NCI-H1436 (cell line): ENCODE data around the gene IL1R2.

Source experiments
- DNase-seq: peaks from one replicate; lab custom pipeline; 2025; lab: John Stamatoyannopoulos, UW

Gene IL1R2

GRCh38 chr2:102022884-102023539 is 31.3 kb downstream of the IL1R2 start:
- no peak for DNase-seq

GRCh38 chr2:102024410-102024809 is 32.6 kb downstream of the IL1R2 start:
- no peak for DNase-seq

GRCh38 chr2:102025016-102025501 is 33.3 kb downstream of the IL1R2 start:
- no peak for DNase-seq

GRCh38 chr2:102025583-102026267 is 34.0 kb downstream of the IL1R2 start:
- DNase-seq = no peak

GRCh38 chr2:102027036-102027980 is 35.5 kb downstream of the IL1R2 start:
- DNase-seq = no peak

GRCh38 chr2:102028470-102028869 is 36.7 kb downstream of the IL1R2 start:
- no peak for DNase-seq

GRCh38 chr2:102029405-102029804 is 37.6 kb downstream of the IL1R2 start:
- no peak for DNase-seq

- DNase-seq = no peak
These were observed 38.2 kb downstream of the IL1R2 start for GRCh38 chr2:102029952-102030351.

GRCh38 chr2:102030502-102030854 is 38.7 kb downstream of the IL1R2 start:
- no peak for DNase-seq

- DNase-seq = no peak
These were observed 39.2 kb downstream of the IL1R2 start for GRCh38 chr2:102030855-102031527.

GRCh38 chr2:102032368-102033030 is 40.7 kb downstream of the IL1R2 start:
- DNase-seq = no peak

- DNase-seq = no peak
These were observed 41.4 kb downstream of the IL1R2 start for GRCh38 chr2:102033031-102033749.

- DNase-seq = no peak
These were observed 42.3 kb downstream of the IL1R2 start for GRCh38 chr2:102033750-102034682.

- DNase-seq = no peak
These were observed 43.2 kb downstream of the IL1R2 start for GRCh38 chr2:102034683-102035548.

- DNase-seq = no peak
These were observed 45.9 kb downstream of the IL1R2 start for GRCh38 chr2:102037681-102038080.

GRCh38 chr2:102040229-102040628 is 48.5 kb downstream of the IL1R2 start:
- no peak for DNase-seq

- DNase-seq = no peak
These were observed 49.6 kb downstream of the IL1R2 start for GRCh38 chr2:102041351-102041750.

GRCh38 chr2:102042196-102043081 is 50.7 kb downstream of the IL1R2 start:
- no peak for DNase-seq
